CD14-positive monocyte (primary cell): ENCODE results near the gene TLCD5. TPM values are rescaled to one million over a fixed set of nuclear protein-coding genes. Genes with fewer than 3 reads are reported as not detected.

Experiments
- DNase-seq, 3 donors: peaks; one replicate each; pipeline ENCODE4 v3.0.0-alpha.2; 2011 to 2022
- H2AFZ ChIP-seq: 2 replicates; pipeline ENCODE4 v1.6.0; 2012; ENCODE audit warnings: mild to moderate bottlenecking, low read depth, low read length, inconsistent platforms; ENCODE audit not compliant: insufficient read depth, poor library complexity, severe bottlenecking
- H3K27ac ChIP-seq, 2 donors: 1 replicate in 1 of 2; 2 replicates in 1 of 2; pipeline ENCODE4 v1.5.1; 2012 to 2013; ENCODE audit warnings: low read length in 2 of 2, control low read depth in 1 of 2, inconsistent platforms in 1 of 2, low read depth in 1 of 2, mild to moderate bottlenecking in 1 of 2
- H3K27me3 ChIP-seq, 2 donors: one replicate each; pipeline versions ENCODE4 v1.6.0 to v1.6.1; 2011 to 2013; ENCODE audit warnings: low read length in 2 of 2; ENCODE audit not compliant: control insufficient read depth in 2 of 2, insufficient read depth in 2 of 2
- H3K36me3 ChIP-seq, 2 donors: replicated peaks in 1 of 2; 1 replicate in 1 of 2; 2 replicates in 1 of 2; pipeline versions ENCODE4 v1.5.1 to v1.6.1; 2012 to 2013; ENCODE audit warnings: low read length in 2 of 2, control low read depth in 1 of 2, inconsistent platforms in 1 of 2, mild to moderate bottlenecking in 1 of 2; ENCODE audit not compliant: insufficient read depth in 2 of 2, control insufficient read depth in 1 of 2
- H3K4me1 ChIP-seq, 2 donors: 1 replicate in 1 of 2; 2 replicates in 1 of 2; pipeline versions ENCODE4 v1.5.1 to v1.6.1; 2012 to 2013; ENCODE audit warnings: low read length in 2 of 2, control low read depth in 1 of 2, inconsistent platforms in 1 of 2, mild to moderate bottlenecking in 1 of 2, moderate library complexity in 1 of 2; ENCODE audit not compliant: insufficient read depth in 2 of 2, control insufficient read depth in 1 of 2
- H3K4me2 ChIP-seq: replicated peaks from 2 replicates; pipeline ENCODE3; 2012; ENCODE audit warnings: low read length, moderate library complexity, mild to moderate bottlenecking; ENCODE audit not compliant: poor library complexity, severe bottlenecking; ENCODE audit errors: extremely low read depth
- H3K4me3 ChIP-seq, 3 experiments: fragments of 200-600 bp in 1 of 3; sonication (generic) in 1 of 3; replicated peaks in 1 of 3; 1 replicate in 2 of 3; 2 replicates in 1 of 3; pipeline ENCODE4 v1.5.1; 2011 to 2013; ENCODE audit warnings: low read length in 3 of 3, mild to moderate bottlenecking in 3 of 3, control low read depth in 2 of 3, low read depth in 2 of 3, inconsistent platforms in 1 of 3, moderate library complexity in 1 of 3
- H3K79me2 ChIP-seq: 2 replicates; pipeline ENCODE4 v1.6.0; 2012; ENCODE audit warnings: mild to moderate bottlenecking, control low read depth, inconsistent platforms, low read length, moderate library complexity; ENCODE audit not compliant: insufficient read depth
- H3K9ac ChIP-seq: 2 replicates; pipeline ENCODE4 v1.6.0; 2017; ENCODE audit warnings: low read length, mild to moderate bottlenecking; ENCODE audit not compliant: insufficient read depth, poor library complexity, severe bottlenecking
- H3K9me3 ChIP-seq, 2 donors: replicated peaks in 1 of 2; 1 replicate in 1 of 2; 2 replicates in 1 of 2; pipeline versions ENCODE4 v1.5.1 to v1.6.1; 2012 to 2013; ENCODE audit warnings: low read length in 2 of 2, control low read depth in 1 of 2; ENCODE audit not compliant: control insufficient read depth in 1 of 2, insufficient read depth in 1 of 2
- H4K20me1 ChIP-seq: 2 replicates; pipeline ENCODE4 v1.6.0; 2012; ENCODE audit warnings: mild to moderate bottlenecking, low read length, control low read depth, moderate library complexity; ENCODE audit not compliant: insufficient read depth
- H3K27ac Mint-ChIP-seq, 7 donors: one replicate each; pipeline ENCODE4 v1.8.0; 2020; ENCODE audit warnings: mild to moderate bottlenecking in 7 of 7, mixed read lengths in 7 of 7, moderate library complexity in 6 of 7, inconsistent platforms in 2 of 7
- H3K27me3 Mint-ChIP-seq, 3 donors: one replicate each; pipeline ENCODE4 v1.8.0; 2021 to 2022; ENCODE audit warnings: low read depth in 3 of 3, mild to moderate bottlenecking in 3 of 3, mixed read lengths in 3 of 3, moderate library complexity in 3 of 3, inconsistent platforms in 1 of 3
- H3K36me3 Mint-ChIP-seq, 2 donors: one replicate each; pipeline ENCODE4 v1.8.0; 2020; ENCODE audit warnings: mixed read lengths in 2 of 2, inconsistent platforms in 1 of 2, mild to moderate bottlenecking in 1 of 2
- H3K4me1 Mint-ChIP-seq: one replicate; pipeline ENCODE4 v1.8.0; 2020; ENCODE audit warnings: mild to moderate bottlenecking, mixed read lengths
- H3K4me3 Mint-ChIP-seq, 2 donors: one replicate each; pipeline ENCODE4 v1.8.0; 2020; ENCODE audit warnings: mild to moderate bottlenecking in 2 of 2, mixed read lengths in 2 of 2, moderate library complexity in 1 of 2
- H3K9me3 Mint-ChIP-seq, 7 donors: one replicate each; pipeline ENCODE4 v1.8.0; 2020 to 2022; ENCODE audit warnings: mixed read lengths in 7 of 7, mild to moderate bottlenecking in 6 of 7, moderate library complexity in 6 of 7, inconsistent platforms in 2 of 7
- CTCF ChIP-seq: fragments of 200-600 bp; IDR thresholded peaks from one replicate; pipeline ENCODE4 v1.8.0; 2022; ENCODE audit warnings: antibody characterized with exemption, mild to moderate bottlenecking
- WGBS: methylation state at CpG from one replicate; pipeline ENCODE4 v1.1.5; 2013; ENCODE audit warnings: missing lambda C conversion rate; ENCODE audit not compliant: insufficient coverage; 5-methylcytosine and 5-hydroxymethylcytosine counted together
- intact Hi-C, 2 donors: fragments of 100-400 bp; cut with micrococcal nuclease; formaldehyde crosslinking; loops; one replicate each; pipeline versions ENCODE4 v1.15.0 to v1.15.1; 2023
- polyA plus RNA-seq, 3 donors: library from polyadenylated mRNA; depleted of rRNA in 1 of 3; unstranded in 2 of 3; stranded (reverse) in 1 of 3; fragments of 300-500 nt in 2 of 3; fragments of >200 nt in 1 of 3; fragmentation: Illumina TruSeq in 2 of 3; gene quantifications; 1 replicate in 2 of 3; 2 replicates in 1 of 3; pipeline ENCODE4 v1.2.3, GENCODE V29; 2012 to 2021

Gene TLCD5
- polyA plus RNA-seq, 3 donors, result not detected

GRCh38 chr11:120339394-120339890 is 14.3 kb downstream of the TLCD5 start:
- Histone ChIP-seq H4K20me1 (peaks cover 5% of the 10 kb centered on the region), H3K36me3 (no peaks in the 10 kb centered on the region), H3K4me2 (no peak overlapping the region), H3K79me2 (no peaks in the 10 kb centered on the region), H3K27me3 (peaks cover 87 to 92% of the 10 kb centered on the region in 2 donors), H3K27ac (no peak overlapping the region), H3K4me3 (no peak overlapping the region), H3K4me1 (peaks cover 32% of the 10 kb centered on the region in 2 donors), H3K9ac (no peak overlapping the region), H3K9me3 (peaks cover 7 to 53% of the 10 kb centered on the region in 2 donors), H2AFZ (no peak overlapping the region)
- no peak for DNase-seq
- Mint-ChIP-seq H3K27ac (no peak overlapping the region), H3K36me3 (peaks cover 7 to 9% of the 10 kb centered on the region in 2 donors), H3K4me1 (peaks cover 22% of the 10 kb centered on the region), H3K9me3 (peaks cover 3 to 29% (median 18%) of the 10 kb centered on the region in 7 donors), H3K27me3 (peaks cover 75 to 91% (median 82%) of the 10 kb centered on the region in 3 donors), H3K4me3 (peak overlapping the region in 1 of 2 donors; percentile 85)
- intact Hi-C loops, result no loop called here
- WGBS, result 28% methylated on average over 1 of the region's 6 CpGs
- TF ChIP-seq CTCF, result no peak

GRCh38 chr11:120340529-120340928 is 15.4 kb downstream of the TLCD5 start:
- WGBS, result no CpG with 5 or more reads among the region's 2 CpGs
- H2AFZ ChIP-seq, result no peak overlapping the region
- H3K27ac ChIP-seq, result no peak overlapping the region
- no peaks in the 10 kb centered on the region for H3K36me3 ChIP-seq
- no peak overlapping the region for H3K4me3 ChIP-seq
- peaks cover 7 to 51% of the 10 kb centered on the region in 2 donors for H3K9me3 ChIP-seq
- H3K4me1 ChIP-seq, result peaks cover 31 to 33% of the 10 kb centered on the region in 2 donors
- H3K27me3 Mint-ChIP-seq, result peaks cover 79 to 94% (median 86%) of the 10 kb centered on the region in 3 donors
- peaks cover 25% of the 10 kb centered on the region for H3K4me1 Mint-ChIP-seq
- DNase-seq, result no peak
- TF ChIP-seq CTCF, result no peak
- H3K9me3 Mint-ChIP-seq, result peaks cover 0 to 26% (median 14%) of the 10 kb centered on the region in 7 donors
- H3K9ac ChIP-seq, result no peak overlapping the region
- peaks cover 10% of the 10 kb centered on the region for H4K20me1 ChIP-seq
- peaks cover 7 to 11% of the 10 kb centered on the region in 2 donors for H3K36me3 Mint-ChIP-seq
- H3K4me2 ChIP-seq, result no peak overlapping the region
- intact Hi-C loops, result no loop called here
- no peak overlapping the region for H3K27ac Mint-ChIP-seq
- peak overlapping the region in 1 of 2 donors; percentile 85 for H3K4me3 Mint-ChIP-seq
- no peaks in the 10 kb centered on the region for H3K79me2 ChIP-seq
- peaks cover 89 to 95% of the 10 kb centered on the region in 2 donors for H3K27me3 ChIP-seq
